Thoracic aorta (tissue), 2 donors: ENCODE results near the gene NFX1. TPM values are rescaled to one million over a fixed set of nuclear protein-coding genes. Genes with fewer than 3 reads are reported as not detected.
"Not testable (repeated sequence)": the region's sequence is repeated elsewhere in the genome, so short reads cannot be mapped to it uniquely, and the experiment has no call there.

Source experiments
- ATAC-seq: fragments of 150-250 bp; one replicate; pipeline ENCODE4 v1.8.0; 2017; ENCODE audit warnings: low read depth; ENCODE audit not compliant: insufficient number of reproducible peaks, low FRiP score
- DNase-seq: peaks from one replicate; pipeline ENCODE4 v3.0.0-alpha.2; 2020; ENCODE audit warnings: low spot score
- H3K27ac ChIP-seq, 2 donors: fragments of 200-600 bp; sonication (generic); 1 replicate in 1 of 2; 2 replicates in 1 of 2; pipeline ENCODE4 v1.5.1; 2016; ENCODE audit warnings: mild to moderate bottlenecking in 2 of 2, moderate library complexity in 2 of 2
- H3K27me3 ChIP-seq: fragments of 200-600 bp; sonication (generic); replicated peaks from 2 replicates; pipeline ENCODE4 v1.6.0; 2016; ENCODE audit warnings: mild to moderate bottlenecking; ENCODE audit not compliant: insufficient read depth
- H3K36me3 ChIP-seq: fragments of 200-600 bp; sonication (generic); one replicate; pipeline ENCODE4 v1.5.1; 2016
- H3K4me1 ChIP-seq, 2 donors: fragments of 200-600 bp; sonication (generic); 1 replicate in 1 of 2; 2 replicates in 1 of 2; pipeline versions ENCODE4 v1.5.1 to v1.6.0; 2016; ENCODE audit warnings: low read depth in 2 of 2, mild to moderate bottlenecking in 1 of 2; ENCODE audit not compliant: control insufficient read depth in 1 of 2
- H3K4me3 ChIP-seq: fragments of 200-600 bp; sonication (generic); 2 replicates; pipeline ENCODE4 v1.5.1; 2016; ENCODE audit warnings: mild to moderate bottlenecking
- H3K9me3 ChIP-seq: fragments of 200-600 bp; sonication (generic); 2 replicates; pipeline ENCODE4 v1.5.1; 2016
- CTCF ChIP-seq: fragments of 200-600 bp; sonication (generic); IDR thresholded peaks from one replicate; pipeline ENCODE4 v1.5.1; 2019; ENCODE audit warnings: antibody characterized with exemption
- total RNA-seq, 2 donors: library from RNA; depleted of rRNA; stranded (reverse); fragments of >200 nt; gene quantifications; one replicate each; pipeline versions ENCODE4 v1.1.0 to v1.2.3, GENCODE V29; 2016

NFX1 gene
- total RNA-seq, 2 donors from 2014 or later, result 22.5 to 39.7 TPM

- no peaks in the 10 kb centered on the region for H3K27me3 ChIP-seq
- ATAC-seq, result no peak
- peaks cover 15 to 17% of the 10 kb centered on the region in 2 donors for H3K4me1 ChIP-seq
- no peak for TF ChIP-seq CTCF
- no peak for DNase-seq
- H3K4me3 ChIP-seq, result no peak overlapping the region
- no peaks in the 10 kb centered on the region for H3K36me3 ChIP-seq
- no peak overlapping the region for H3K27ac ChIP-seq
- no peaks in the 10 kb centered on the region for H3K9me3 ChIP-seq
These were observed 98.0 kb downstream of the NFX1 start for GRCh38 chr9:33388110-33388994.

- H3K27me3 ChIP-seq, H3K36me3 ChIP-seq, H3K9me3 ChIP-seq, ATAC-seq: not testable (repeated sequence)
- peak overlapping the region; percentile 70 to 82 for H3K27ac ChIP-seq
- peak; percentile 46 for DNase-seq
- peak overlapping the region; percentile 17 for H3K4me3 ChIP-seq
- H3K4me1 ChIP-seq, result peaks cover 15 to 17% of the 10 kb centered on the region in 2 donors
These were observed 100.9 kb downstream of the NFX1 start for GRCh38 chr9:33391111-33391771.

- H3K9me3 ChIP-seq, H3K27ac ChIP-seq, ATAC-seq, DNase-seq, H3K36me3 ChIP-seq, H3K4me3 ChIP-seq, H3K27me3 ChIP-seq: not testable (repeated sequence)
- peaks cover 15 to 17% of the 10 kb centered on the region in 2 donors for H3K4me1 ChIP-seq
These were observed 102.3 kb downstream of the NFX1 start for GRCh38 chr9:33392591-33393021.

- no peak for TF ChIP-seq CTCF
- ATAC-seq, result no peak
- no peaks in the 10 kb centered on the region for H3K9me3 ChIP-seq
- no peak overlapping the region for H3K4me3 ChIP-seq
- no peaks in the 10 kb centered on the region for H3K36me3 ChIP-seq
- H3K27me3 ChIP-seq, result no peaks in the 10 kb centered on the region
- no peak for DNase-seq
- H3K4me1 ChIP-seq, result peaks cover 15 to 17% of the 10 kb centered on the region in 2 donors
- no peak overlapping the region for H3K27ac ChIP-seq
These were observed 103.3 kb downstream of the NFX1 start for GRCh38 chr9:33393581-33393980.

GRCh38 chr9:33393986-33394385, 103.7 kb downstream of the NFX1 start:
- H3K4me3 ChIP-seq, H3K36me3 ChIP-seq, ATAC-seq, H3K27me3 ChIP-seq, H3K27ac ChIP-seq, H3K9me3 ChIP-seq, DNase-seq: not testable (repeated sequence)
- peaks cover 15 to 17% of the 10 kb centered on the region in 2 donors for H3K4me1 ChIP-seq

- not testable (repeated sequence) for H3K4me3 ChIP-seq, H3K27me3 ChIP-seq, H3K9me3 ChIP-seq, H3K36me3 ChIP-seq, ATAC-seq, DNase-seq, H3K27ac ChIP-seq
- peaks cover 15 to 16% of the 10 kb centered on the region in 2 donors for H3K4me1 ChIP-seq
These were observed 105.0 kb downstream of the NFX1 start for GRCh38 chr9:33395159-33395879.

GRCh38 chr9:33397801-33398200, 107.5 kb downstream of the NFX1 start:
- not testable (repeated sequence) for ATAC-seq, DNase-seq, H3K4me3 ChIP-seq, H3K27me3 ChIP-seq, H3K9me3 ChIP-seq, H3K27ac ChIP-seq, H3K36me3 ChIP-seq
- H3K4me1 ChIP-seq, result peaks cover 6 to 14% of the 10 kb centered on the region in 2 donors

- not testable (repeated sequence) for ATAC-seq, H3K27me3 ChIP-seq, H3K27ac ChIP-seq, H3K4me3 ChIP-seq, H3K9me3 ChIP-seq, DNase-seq, H3K36me3 ChIP-seq
- H3K4me1 ChIP-seq, result peaks cover 4 to 17% of the 10 kb centered on the region in 2 donors
These were observed 108.7 kb downstream of the NFX1 start for GRCh38 chr9:33399047-33399446.

GRCh38 chr9:33401809-33402208, 111.5 kb downstream of the NFX1 start:
- ATAC-seq, H3K27ac ChIP-seq, H3K9me3 ChIP-seq, H3K4me3 ChIP-seq, H3K36me3 ChIP-seq, DNase-seq, H3K27me3 ChIP-seq: not testable (repeated sequence)
- H3K4me1 ChIP-seq, result peaks cover 4 to 17% of the 10 kb centered on the region in 2 donors

GRCh38 chr9:33402371-33402770, 112.1 kb downstream of the NFX1 start, which contains the start of gene AQP7:
Gene AQP7 (minus strand): TSS chr9:33402568. CDS start chr9:33401262, 1,306 bp downstream.
- H3K4me3 ChIP-seq, DNase-seq, H3K27me3 ChIP-seq, H3K36me3 ChIP-seq, ATAC-seq, H3K9me3 ChIP-seq: not testable (repeated sequence)
- peaks cover 4 to 17% of the 10 kb centered on the region in 2 donors for H3K4me1 ChIP-seq
- H3K27ac ChIP-seq, result peak within 1 kb of the TSS in 1 of 2 donors; percentile 22
